Vein endothelial cell (primary cell): Measurements from ENCODE around the gene RPL18A. TPM values are rescaled to one million over a fixed set of nuclear protein-coding genes. Genes with fewer than 3 reads are reported as not detected.

Experiments used
- small RNA-seq: library from RNA; depleted of rRNA; stranded (forward); fragments of <200 nt; gene quantifications from one replicate; pipeline ENCODE3, GENCODE V24; 2012
- total RNA-seq: library from RNA; depleted of rRNA; stranded (reverse); fragments of >200 nt; gene quantifications from 2 replicates; pipeline ENCODE4 v1.2.3, GENCODE V29; 2012

The RPL18A gene
- total RNA-seq = 1,150 and 1,614 TPM in 2 replicates

GRCh38 chr19:17859533-17860330, at the start of gene RPL18A:
RPL18A (plus strand) TSS chr19:17859910; CDS start chr19:17859957, 47 bp downstream.

GRCh38 chr19:17821190-17821589, 38.5 kb upstream of the RPL18A start, which contains the start of gene INSL3:
INSL3 (minus strand) TSS chr19:17821519; CDS start chr19:17821506, 13 bp downstream.

DNA sequence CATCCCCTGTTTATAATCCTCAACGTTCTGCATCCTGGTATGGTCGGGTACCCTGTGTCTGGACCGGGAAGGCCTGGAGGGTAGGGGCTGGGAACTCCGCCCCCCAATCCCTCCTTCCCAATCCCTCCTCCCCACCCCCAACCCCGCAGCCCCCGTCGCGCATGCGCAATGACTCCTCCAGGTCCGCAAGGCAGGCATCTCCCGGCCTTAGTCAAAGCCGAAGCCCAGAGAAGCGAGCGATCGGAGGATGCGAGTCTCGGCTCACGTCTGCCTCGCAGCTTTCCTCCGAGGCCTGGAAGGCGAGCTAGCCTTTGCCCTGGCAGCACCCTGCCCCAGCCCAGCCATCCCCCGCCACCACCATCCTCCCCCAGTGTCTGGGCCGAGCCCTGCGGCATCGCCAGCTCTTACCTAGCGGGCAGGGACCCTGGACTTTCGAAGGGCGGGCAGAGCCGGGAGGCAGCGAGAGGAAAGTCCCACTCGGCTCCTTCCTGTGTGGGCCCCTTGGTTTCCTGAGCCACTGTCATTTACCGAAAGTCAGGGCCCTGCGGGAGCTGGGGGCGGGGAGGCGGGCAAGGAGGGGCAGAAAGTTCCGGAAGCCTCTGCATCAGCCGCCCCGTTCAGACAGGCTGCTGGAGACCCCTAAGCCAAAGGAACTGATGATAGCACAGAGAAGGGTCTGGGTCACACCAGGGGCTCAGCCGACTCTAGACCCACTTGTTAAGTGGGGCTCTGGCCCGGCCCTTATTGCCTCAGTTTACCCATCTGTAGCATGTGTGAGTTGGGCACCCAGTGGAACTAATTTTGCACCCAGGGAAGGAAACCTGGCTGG, 12.0 kb upstream of the RPL18A start, which contains the start of gene JAK3:
TSS of gene JAK3 (minus strand) at position 445 of the 829 bp plus-strand sequence. CDS start 3,565 bp downstream, outside the sequence.

DNA sequence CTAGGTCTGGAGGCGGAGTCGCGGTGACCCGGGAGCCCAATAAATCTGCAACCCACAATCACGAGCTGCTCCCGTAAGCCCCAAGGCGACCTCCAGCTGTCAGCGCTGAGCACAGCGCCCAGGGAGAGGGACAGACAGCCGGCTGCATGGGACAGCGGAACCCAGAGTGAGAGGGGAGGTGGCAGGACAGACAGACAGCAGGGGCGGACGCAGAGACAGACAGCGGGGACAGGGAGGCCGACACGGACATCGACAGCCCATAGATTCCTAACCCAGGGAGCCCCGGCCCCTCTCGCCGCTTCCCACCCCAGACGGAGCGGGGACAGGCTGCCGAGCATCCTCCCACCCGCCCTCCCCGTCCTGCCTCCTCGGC, 12.2 kb downstream of the RPL18A start, which contains the start of gene SLC5A5:
TSS of gene SLC5A5 (plus strand) at position 68 of the 373 bp plus-strand sequence. CDS start 375 bp downstream, outside the sequence.

Small RNAs within 50 kb of the gene (small RNA-seq; reads per million reads assigned to genes)
- gene SNORA68 = not detected

Other genes starting within 250 kb of the RPL18A start
- under 0.01 and 0.19 TPM in 2 replicates for gene UNC13A, start 171.6 kb upstream of the RPL18A start, total RNA-seq
- gene MAP1S, start 140.4 kb upstream of the RPL18A start, total RNA-seq = 54.5 and 65.0 TPM in 2 replicates
- gene FCHO1, start 108.4 kb upstream of the RPL18A start, total RNA-seq = 1.5 and 3.3 TPM in 2 replicates
- gene B3GNT3, start 64.8 kb upstream of the RPL18A start, total RNA-seq = 0.10 TPM in 1 of 2 replicates, not detected in the other
- not detected in 2 replicates for gene INSL3, start 38.4 kb upstream of the RPL18A start, total RNA-seq
- 3.5 and 5.9 TPM in 2 replicates for gene JAK3, start 11.9 kb upstream of the RPL18A start, total RNA-seq
- not detected in 2 replicates for gene SLC5A5, start 12.0 kb downstream of the RPL18A start, total RNA-seq
- 32.3 and 35.7 TPM in 2 replicates for gene CCDC124, start 73.1 kb downstream of the RPL18A start, total RNA-seq
- gene KCNN1, start 107.2 kb downstream of the RPL18A start, total RNA-seq = not detected in 2 replicates
- gene ARRDC2, start 148.3 kb downstream of the RPL18A start, total RNA-seq = 13.1 and 20.9 TPM in 2 replicates
- gene IL12RB1, start 227.0 kb downstream of the RPL18A start, total RNA-seq = 0.10 TPM in 1 of 2 replicates, not detected in the other
- gene MAST3, start 237.9 kb downstream of the RPL18A start, total RNA-seq = 2.0 and 2.8 TPM in 2 replicates